IMR-90 (cell line): ENCODE measurements around the gene GPR183. TPM values are rescaled to one million over a fixed set of nuclear protein-coding genes. Genes with fewer than 3 reads are reported as not detected.

Source experiments
- ATAC-seq: fragments of 200-7000 bp; cut with Tn5 transposase; 2 replicates; pipeline ENCODE4 v1.9.1; 2020; ENCODE audit warnings: low read depth, mild to moderate bottlenecking, moderate library complexity
- BruUV-seq: library from RNA; stranded (reverse); fragments of 400-500 nt; replicated peaks from 2 replicates; lab custom pipeline; 2021; lab: Mats Ljungman, UMichigan
- CTCF ChIA-PET: fragments of 300-600 bp; formaldehyde crosslinking; extraction: SDS; loops from one replicate; lab custom pipeline; 2021; ENCODE audit warnings: antibody characterized with exemption; lab: Yijun Ruan, JAX
- POLR2A ChIA-PET: fragments of 300-600 bp; sonication (Branson Sonifier 250); formaldehyde crosslinking; loops from one replicate; lab custom pipeline; 2022; ENCODE audit warnings: antibody characterized with exemption; ENCODE audit not compliant: unreplicated experiment; lab: Charles Lee
- DNase-seq: peaks from one replicate; pipeline ENCODE4 v3.0.0; 2013
- H2AFZ ChIP-seq: replicated peaks from 2 replicates; pipeline ENCODE3; 2013; ENCODE audit warnings: low read length, mild to moderate bottlenecking; ENCODE audit not compliant: poor library complexity
- H2AK5ac ChIP-seq: 2 replicates; pipeline ENCODE4 v1.6.1; 2013; ENCODE audit warnings: low read depth, low read length, inconsistent platforms
- H2AK9ac ChIP-seq: replicated peaks from 2 replicates; pipeline ENCODE3; 2013; ENCODE audit warnings: mild to moderate bottlenecking, low read depth, low read length, moderate library complexity; ENCODE audit not compliant: poor library complexity
- H2BK120ac ChIP-seq: 2 replicates; pipeline ENCODE4 v1.6.1; 2013; ENCODE audit warnings: low read depth, low read length, inconsistent platforms
- H2BK15ac ChIP-seq: 3 replicates; pipeline ENCODE4 v1.6.1; 2013; ENCODE audit warnings: low read depth, low read length, inconsistent platforms
- H2BK20ac ChIP-seq: 2 replicates; pipeline ENCODE4 v1.6.1; 2013; ENCODE audit warnings: low read depth, mild to moderate bottlenecking, inconsistent platforms, low read length, moderate library complexity
- H2BK5ac ChIP-seq: 2 replicates; pipeline ENCODE4 v1.6.1; 2013; ENCODE audit warnings: mild to moderate bottlenecking, low read depth, low read length, inconsistent platforms; ENCODE audit not compliant: poor library complexity, severe bottlenecking
- H3K14ac ChIP-seq: replicated peaks from 2 replicates; pipeline ENCODE4 v1.6.1; 2013; ENCODE audit warnings: low read depth, low read length, inconsistent platforms
- H3K18ac ChIP-seq: 2 replicates; pipeline ENCODE4 v1.6.1; 2013; ENCODE audit warnings: low read depth, low read length, control low read depth
- H3K23ac ChIP-seq: 2 replicates; pipeline ENCODE4 v1.6.1; 2013; ENCODE audit warnings: low read depth, low read length, inconsistent platforms
- H3K27ac ChIP-seq: 2 replicates; pipeline ENCODE4 v1.5.1; 2013; ENCODE audit warnings: mild to moderate bottlenecking, control low read depth, low read length; ENCODE audit not compliant: insufficient read depth
- H3K27me3 ChIP-seq: 2 replicates; pipeline ENCODE4 v1.6.1; 2013; ENCODE audit warnings: low read length; ENCODE audit not compliant: control insufficient read depth, insufficient read depth
- H3K36me3 ChIP-seq: 2 replicates; pipeline ENCODE4 v1.6.1; 2013; ENCODE audit warnings: low read length, mixed read lengths; ENCODE audit not compliant: control insufficient read depth, insufficient read depth
- H3K4ac ChIP-seq: 2 replicates; pipeline ENCODE4 v1.6.1; 2013; ENCODE audit warnings: low read depth, low read length, inconsistent platforms
- H3K4me1 ChIP-seq: 2 replicates; pipeline ENCODE4 v1.6.1; 2013; ENCODE audit warnings: low read length, mixed read lengths; ENCODE audit not compliant: control insufficient read depth, insufficient read depth
- H3K4me2 ChIP-seq: 2 replicates; pipeline ENCODE4 v1.6.1; 2013; ENCODE audit warnings: low read depth, mild to moderate bottlenecking, control low read depth, low read length, moderate library complexity
- H3K4me3 ChIP-seq: 2 replicates; pipeline ENCODE4 v1.5.1; 2013; ENCODE audit warnings: low read depth, mild to moderate bottlenecking, control low read depth, low read length, moderate library complexity; ENCODE audit not compliant: insufficient read depth
- H3K56ac ChIP-seq: 2 replicates; pipeline ENCODE4 v1.6.1; 2013; ENCODE audit warnings: low read length, inconsistent platforms; ENCODE audit not compliant: insufficient read depth; ENCODE audit errors: extremely low read depth
- H3K79me1 ChIP-seq, 2 experiments: 2 replicates each; pipeline ENCODE4 v1.6.1; 2013; ENCODE audit warnings: low read length in 2 of 2, inconsistent platforms in 1 of 2, low read depth in 1 of 2
- H3K9ac ChIP-seq: 2 replicates; pipeline ENCODE4 v1.6.1; 2013; ENCODE audit warnings: low read depth, low read length, control low read depth
- H3K9me1 ChIP-seq: 2 replicates; pipeline ENCODE4 v1.6.1; 2013; ENCODE audit warnings: low read length, inconsistent platforms; ENCODE audit not compliant: insufficient read depth
- H3K9me3 ChIP-seq: 2 replicates; pipeline ENCODE4 v1.6.1; 2013; ENCODE audit warnings: low read length; ENCODE audit not compliant: control insufficient read depth, insufficient read depth
- H4K20me1 ChIP-seq: 2 replicates; pipeline ENCODE4 v1.6.1; 2013; ENCODE audit warnings: low read length, inconsistent platforms; ENCODE audit not compliant: insufficient read depth
- H4K5ac ChIP-seq: 2 replicates; pipeline ENCODE4 v1.6.1; 2013; ENCODE audit warnings: mild to moderate bottlenecking, low read depth, low read length, control low read depth
- H4K8ac ChIP-seq, 2 experiments: 2 replicates each; pipeline ENCODE4 v1.6.1; 2013; ENCODE audit warnings: low read depth in 2 of 2, low read length in 2 of 2, control low read depth in 1 of 2, inconsistent platforms in 1 of 2
- H4K91ac ChIP-seq: 2 replicates; pipeline ENCODE4 v1.6.1; 2013; ENCODE audit warnings: low read depth, low read length, inconsistent platforms; ENCODE audit not compliant: insufficient read depth
- BHLHE40 ChIP-seq: fragments of 150-350 bp; IDR thresholded peaks from 2 replicates; pipeline ENCODE4 v1.6.1; 2016; ENCODE audit warnings: mild to moderate bottlenecking, low read depth, low read length
- CEBPB ChIP-seq: IDR thresholded peaks from 2 replicates; pipeline ENCODE4 v1.6.1; 2012; ENCODE audit warnings: low read depth, low read length, improper control_type of control experiment
- CHD1 ChIP-seq: IDR thresholded peaks from 2 replicates; pipeline ENCODE4 v1.6.1; 2012; ENCODE audit warnings: low read depth, low read length, improper control_type of control experiment
- FOS ChIP-seq: fragments of 150-350 bp; IDR thresholded peaks from 2 replicates; pipeline ENCODE4 v1.6.1; 2016; ENCODE audit warnings: low read depth, low read length
- MAFK ChIP-seq: IDR thresholded peaks from 2 replicates; pipeline ENCODE4 v1.6.1; 2012; ENCODE audit warnings: low read depth, low read length, improper control_type of control experiment
- MAZ ChIP-seq: IDR thresholded peaks from 2 replicates; pipeline ENCODE4 v1.6.1; 2012; ENCODE audit warnings: low read depth, mild to moderate bottlenecking, low read length, improper control_type of control experiment, moderate library complexity, borderline replicate concordance
- MXI1 ChIP-seq: IDR thresholded peaks from 2 replicates; pipeline ENCODE4 v1.6.1; 2012; ENCODE audit warnings: low read depth, mild to moderate bottlenecking, low read length, moderate library complexity, borderline replicate concordance
- NFE2L2 ChIP-seq: fragments of 150-350 bp; IDR thresholded peaks from 2 replicates; pipeline ENCODE4 v1.6.1; 2016; ENCODE audit warnings: low read depth, mild to moderate bottlenecking, low read length
- POLR2A ChIP-seq: IDR thresholded peaks from 2 replicates; pipeline ENCODE4 v1.6.1; 2012; ENCODE audit warnings: mild to moderate bottlenecking, low read depth, low read length
- RAD21 ChIP-seq: IDR thresholded peaks from 2 replicates; pipeline ENCODE4 v1.6.1; 2012; ENCODE audit warnings: low read length, improper control_type of control experiment
- RCOR1 ChIP-seq: IDR thresholded peaks from 2 replicates; pipeline ENCODE4 v1.6.1; 2012; ENCODE audit warnings: mild to moderate bottlenecking, low read length, improper control_type of control experiment; ENCODE audit not compliant: insufficient replicate concordance
- RFX5 ChIP-seq: IDR thresholded peaks from 2 replicates; pipeline ENCODE4 v1.8.0; 2012; ENCODE audit warnings: low read depth, mild to moderate bottlenecking, low read length, moderate library complexity
- SMC3 ChIP-seq: fragments of 150-350 bp; IDR thresholded peaks from 2 replicates; pipeline ENCODE4 v1.6.1; 2016; ENCODE audit warnings: low read depth, mild to moderate bottlenecking, antibody characterized with exemption, low read length, moderate library complexity
- WGBS, 2 experiments: methylation state at CpG; one replicate each; pipeline versions ENCODE4 v1.1.5 to v1.1.7; 2013; ENCODE audit warnings: missing lambda C conversion rate in 2 of 2; ENCODE audit not compliant: insufficient read length in 1 of 2; ENCODE audit errors: extremely low coverage in 2 of 2; 5-methylcytosine and 5-hydroxymethylcytosine counted together
- dilution Hi-C: fragments of 300-500 bp; cut with HindIII; formaldehyde crosslinking; loops from one replicate; pipeline ENCODE4 v1.14.3; 2018; ENCODE audit warnings: low sequenced_read_pairs; ENCODE audit not compliant: unreplicated experiment
- in situ Hi-C: fragments of 300-500 bp; cut with MboI; formaldehyde crosslinking; loops from 3 replicates; pipeline ENCODE4 v1.14.3; 2019; ENCODE audit warnings: low sequenced_read_pairs, inconsistent platforms, mixed read lengths
- intact Hi-C: fragments of 100-400 bp; cut with micrococcal nuclease; formaldehyde crosslinking; loops from 2 replicates; pipeline ENCODE4 v1.10.0; 2022
- polyA plus RNA-seq, 3 experiments: library from polyadenylated mRNA; depleted of rRNA; stranded (reverse); fragments of >200 nt; gene quantifications; 2 replicates each; pipeline ENCODE4 v1.2.3, GENCODE V29; 2012; ENCODE audit warnings: low replicate concordance in 1 of 3
- total RNA-seq: library from RNA; depleted of rRNA; stranded (reverse); fragments of >200 nt; gene quantifications from 2 replicates; pipeline ENCODE4 v1.2.3, GENCODE V29; 2012
- TF ChIP-seq, protein P1 (sequence below): fragments of 150-350 bp; IDR thresholded peaks from 2 replicates; pipeline ENCODE4 v1.6.1; 2017; ENCODE audit warnings: mild to moderate bottlenecking, antibody characterized with exemption, low read length, low read depth
- TF ChIP-seq, protein P2 (sequence below): fragments of 150-350 bp; IDR thresholded peaks from 2 replicates; pipeline ENCODE4 v1.6.1; 2016; ENCODE audit warnings: low read depth, mild to moderate bottlenecking, low read length, moderate library complexity, borderline replicate concordance
- TF ChIP-seq, protein P3 (sequence below): conservative IDR thresholded peaks from 2 replicates; pipeline ENCODE4 v1.5.1; 2012; ENCODE audit warnings: mild to moderate bottlenecking, low read depth, low read length, improper control_type of control experiment

GPR183 gene
- total and polyA plus RNA-seq, 2 of the 4 experiments (the other 2 are of a cell fraction): 0.18 to 0.31 TPM

DNA sequence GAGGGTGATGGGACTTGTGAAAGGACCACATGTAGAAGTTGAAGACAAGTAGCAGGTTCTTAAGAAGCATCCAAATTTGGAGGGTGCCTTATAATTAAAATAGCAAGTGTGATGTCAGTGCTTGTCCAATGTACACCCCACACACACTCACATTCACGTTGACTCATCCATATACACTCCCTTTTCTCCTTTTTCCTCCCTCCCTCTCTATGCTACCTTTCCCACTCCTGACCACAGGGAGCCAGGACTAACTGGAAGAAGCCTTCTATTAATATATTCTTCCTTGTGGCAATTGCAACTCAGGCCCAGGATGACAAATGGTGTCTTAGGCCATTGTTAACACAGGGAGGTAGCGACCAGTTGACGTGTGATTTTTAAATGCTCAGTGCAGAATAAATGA lies 16.3 kb upstream of the GPR183 start:
- H4K5ac ChIP-seq: no peak overlapping the region
- TF ChIP-seq SMC3 (no peak), BHLHE40 (no peak), CEBPB (no peak), RCOR1 (no peak), RAD21 (no peak), MAFK (no peak), POLR2A (no peak), MXI1 (no peak), NFE2L2 (no peak), FOS (no peak), CHD1 (no peak), RFX5 (no peak), MAZ (no peak)
- TF ChIP-seq, protein P1, sequence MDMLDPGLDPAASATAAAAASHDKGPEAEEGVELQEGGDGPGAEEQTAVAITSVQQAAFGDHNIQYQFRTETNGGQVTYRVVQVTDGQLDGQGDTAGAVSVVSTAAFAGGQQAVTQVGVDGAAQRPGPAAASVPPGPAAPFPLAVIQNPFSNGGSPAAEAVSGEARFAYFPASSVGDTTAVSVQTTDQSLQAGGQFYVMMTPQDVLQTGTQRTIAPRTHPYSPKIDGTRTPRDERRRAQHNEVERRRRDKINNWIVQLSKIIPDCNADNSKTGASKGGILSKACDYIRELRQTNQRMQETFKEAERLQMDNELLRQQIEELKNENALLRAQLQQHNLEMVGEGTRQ: no peak
- TF ChIP-seq, protein P2, sequence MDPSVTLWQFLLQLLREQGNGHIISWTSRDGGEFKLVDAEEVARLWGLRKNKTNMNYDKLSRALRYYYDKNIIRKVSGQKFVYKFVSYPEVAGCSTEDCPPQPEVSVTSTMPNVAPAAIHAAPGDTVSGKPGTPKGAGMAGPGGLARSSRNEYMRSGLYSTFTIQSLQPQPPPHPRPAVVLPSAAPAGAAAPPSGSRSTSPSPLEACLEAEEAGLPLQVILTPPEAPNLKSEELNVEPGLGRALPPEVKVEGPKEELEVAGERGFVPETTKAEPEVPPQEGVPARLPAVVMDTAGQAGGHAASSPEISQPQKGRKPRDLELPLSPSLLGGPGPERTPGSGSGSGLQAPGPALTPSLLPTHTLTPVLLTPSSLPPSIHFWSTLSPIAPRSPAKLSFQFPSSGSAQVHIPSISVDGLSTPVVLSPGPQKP: no peak
- TF ChIP-seq, protein P3, sequence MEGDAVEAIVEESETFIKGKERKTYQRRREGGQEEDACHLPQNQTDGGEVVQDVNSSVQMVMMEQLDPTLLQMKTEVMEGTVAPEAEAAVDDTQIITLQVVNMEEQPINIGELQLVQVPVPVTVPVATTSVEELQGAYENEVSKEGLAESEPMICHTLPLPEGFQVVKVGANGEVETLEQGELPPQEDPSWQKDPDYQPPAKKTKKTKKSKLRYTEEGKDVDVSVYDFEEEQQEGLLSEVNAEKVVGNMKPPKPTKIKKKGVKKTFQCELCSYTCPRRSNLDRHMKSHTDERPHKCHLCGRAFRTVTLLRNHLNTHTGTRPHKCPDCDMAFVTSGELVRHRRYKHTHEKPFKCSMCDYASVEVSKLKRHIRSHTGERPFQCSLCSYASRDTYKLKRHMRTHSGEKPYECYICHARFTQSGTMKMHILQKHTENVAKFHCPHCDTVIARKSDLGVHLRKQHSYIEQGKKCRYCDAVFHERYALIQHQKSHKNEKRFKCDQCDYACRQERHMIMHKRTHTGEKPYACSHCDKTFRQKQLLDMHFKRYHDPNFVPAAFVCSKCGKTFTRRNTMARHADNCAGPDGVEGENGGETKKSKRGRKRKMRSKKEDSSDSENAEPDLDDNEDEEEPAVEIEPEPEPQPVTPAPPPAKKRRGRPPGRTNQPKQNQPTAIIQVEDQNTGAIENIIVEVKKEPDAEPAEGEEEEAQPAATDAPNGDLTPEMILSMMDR: no peak
- H2BK15ac ChIP-seq: no peak overlapping the region
- intact Hi-C loops: no loop called here
- WGBS, 2 experiments: no CpG with 5 or more reads among the region's 3 CpGs
- in situ Hi-C loops: no loop called here
- no peak overlapping the region for H3K18ac ChIP-seq
- H3K9me1 ChIP-seq: peaks cover 8% of the 10 kb centered on the region
- H3K23ac ChIP-seq: no peak overlapping the region
- H4K91ac ChIP-seq: no peak overlapping the region
- peak overlapping the region; percentile 18; the same call in 1 of the 2 replicates for H3K14ac ChIP-seq
- H2BK5ac ChIP-seq: no peak overlapping the region
- no peak overlapping the region for H3K4me3 ChIP-seq
- H3K9ac ChIP-seq: no peak overlapping the region
- dilution Hi-C loops: no loop called here
- no peak overlapping the region for H3K4me2 ChIP-seq
- ATAC-seq (no peak), DNase-seq (peak; percentile 51)
- no peak overlapping the region for H2BK20ac ChIP-seq
- ChIA-PET CTCF (interaction anchor here (1.1 kb wide), 1 partner anchor 16 kb away, joined by 4 read pairs; the partner anchor contains the start of gene GPR183), POLR2A (no interaction called here)
- no peak overlapping the region for H4K8ac ChIP-seq
- no peaks in the 10 kb centered on the region for H3K9me3 ChIP-seq
- H3K56ac ChIP-seq: no peak overlapping the region
- peaks cover 12% of the 10 kb centered on the region for H3K4me1 ChIP-seq
- H3K4ac ChIP-seq: no peak overlapping the region
- H3K27me3 ChIP-seq: no peaks in the 10 kb centered on the region
- H2AK9ac ChIP-seq: no peak overlapping the region
- H3K27ac ChIP-seq: no peak overlapping the region
- H4K20me1 ChIP-seq: peaks cover 3% of the 10 kb centered on the region; the same call in 1 of the 2 replicates
- peaks cover 3 to 23% of the 10 kb centered on the region in 2 experiments; a peak in 2 of 4 replicates for H3K79me1 ChIP-seq
- peaks cover 2% of the 10 kb centered on the region for H3K36me3 ChIP-seq
- H2AK5ac ChIP-seq: 0 out of 2 replicates have a peak overlapping the region, but pooled peaks have one; percentile 10
- BruUV-seq: no TSS peak
- H2BK120ac ChIP-seq: no peak overlapping the region
- no peak overlapping the region for H2AFZ ChIP-seq
